DMS79 (cell line): ENCODE results near the gene DSCAM.
A peak's percentile ranks its signal among the peaks of the same experiment; 100 is the strongest.

ENCODE experiments used
- DNase-seq: peaks from one replicate; lab custom pipeline; 2025; lab: John Stamatoyannopoulos, UW

The DSCAM gene

GRCh38 chr21:40134731-40135492 lies 712.0 kb downstream of the DSCAM start:
- DNase-seq, result no peak

DNA sequence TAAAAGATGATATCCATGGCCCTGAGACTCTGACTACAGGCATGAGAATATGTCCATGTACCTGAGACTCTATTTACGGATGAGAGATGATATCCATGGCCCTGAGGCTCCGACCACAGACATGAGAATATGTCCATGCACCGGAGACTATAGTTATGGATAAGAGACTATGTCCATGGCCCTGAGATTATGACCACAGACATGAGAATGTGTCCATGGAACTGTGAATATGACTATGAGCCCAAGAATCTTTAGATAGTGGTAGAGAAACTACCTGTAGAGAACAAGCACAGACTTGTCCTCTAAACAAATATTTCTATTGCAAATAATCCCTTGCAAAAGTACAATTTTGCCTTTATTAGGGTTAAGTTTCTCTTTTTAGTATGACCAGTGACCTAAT lies 716.5 kb downstream of the DSCAM start:
- no peak for DNase-seq

DNA sequence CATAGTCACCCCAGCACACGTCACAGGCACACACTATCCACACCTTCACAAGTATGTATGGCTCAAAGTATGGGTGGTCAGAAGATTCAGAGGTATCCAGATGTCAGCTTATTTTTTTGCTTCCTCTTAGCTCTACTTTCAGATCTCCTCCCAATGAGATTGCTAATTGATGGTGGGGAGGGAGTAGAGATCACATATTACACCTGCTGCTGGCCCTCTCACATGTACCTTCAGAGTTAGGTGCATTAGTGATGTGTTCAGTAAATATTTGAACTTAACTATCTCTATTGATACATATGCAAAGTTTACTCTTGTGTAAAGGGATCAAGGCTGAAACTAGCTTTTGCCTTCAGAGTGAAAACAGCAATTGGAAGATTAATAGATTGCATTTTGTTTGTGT lies 717.1 kb downstream of the DSCAM start:
- no peak for DNase-seq

DNA sequence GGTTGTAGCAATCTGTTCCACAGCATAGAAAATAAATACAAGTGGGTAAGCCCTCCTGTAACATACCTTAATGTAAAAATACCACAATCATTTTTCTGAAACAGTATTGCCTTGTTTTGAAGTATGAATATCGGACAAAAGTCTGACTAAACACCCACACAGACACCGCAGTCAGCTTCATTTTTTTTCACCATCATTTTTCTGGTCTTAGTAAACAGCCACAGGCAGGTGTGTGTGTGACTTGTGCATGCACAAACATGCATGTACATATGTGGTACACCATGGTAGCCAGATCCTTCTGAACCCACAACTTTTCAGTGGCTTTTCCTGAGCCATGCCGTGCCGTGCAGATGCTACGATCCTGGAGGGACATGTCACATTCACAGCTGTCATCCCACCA lies 718.1 kb downstream of the DSCAM start:
- no peak for DNase-seq

- DNase-seq, result peak; percentile 14
Measured at GRCh38 chr21:40120940-40121575, 725.9 kb downstream of the DSCAM start.

DNA sequence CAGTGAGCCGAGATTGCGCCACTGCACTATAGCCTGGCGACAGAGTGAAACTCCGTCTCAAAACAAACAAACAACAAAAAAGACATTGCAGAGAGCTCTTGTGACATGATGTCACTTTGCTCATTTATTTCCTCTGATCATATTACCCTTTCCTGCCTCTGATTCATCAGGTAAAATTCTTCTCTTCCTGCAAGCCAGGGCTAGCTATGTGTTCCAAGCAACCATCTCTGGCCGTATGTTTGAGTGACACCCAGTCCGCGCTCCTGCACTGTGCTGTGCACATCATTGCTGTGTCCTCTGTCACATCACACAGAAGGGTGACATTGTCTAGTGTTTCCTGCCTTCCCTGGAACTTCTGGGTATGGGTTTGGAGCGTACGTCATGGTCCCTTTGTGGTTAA lies 728.4 kb downstream of the DSCAM start:
- no peak for DNase-seq

GRCh38 chr21:40117236-40117635 lies 729.7 kb downstream of the DSCAM start:
- DNase-seq, result no peak

- no peak for DNase-seq
Measured at GRCh38 chr21:40115775-40116174, 731.2 kb downstream of the DSCAM start.

DNA sequence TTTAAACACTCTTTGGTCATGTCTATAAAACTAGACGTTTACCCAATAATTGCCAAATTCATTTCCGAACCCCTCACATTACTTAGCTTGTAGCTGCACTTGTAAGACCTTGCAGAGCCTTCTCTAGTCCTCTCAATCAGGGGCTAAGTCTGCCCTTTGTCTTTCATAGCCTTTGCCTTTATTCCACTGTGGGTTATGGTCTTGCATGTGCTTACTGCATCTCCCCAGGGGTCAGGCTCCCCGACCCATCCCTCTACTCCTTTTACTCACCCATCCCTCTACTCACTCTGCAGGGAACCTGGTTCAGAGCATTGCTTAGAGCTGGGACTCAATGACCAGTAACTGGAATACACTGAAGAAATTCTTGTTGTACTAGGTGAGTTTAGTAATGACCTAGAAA lies 744.3 kb downstream of the DSCAM start:
- no peak for DNase-seq

GRCh38 chr21:40099809-40100208 lies 747.1 kb downstream of the DSCAM start:
- DNase-seq, result no peak

GRCh38 chr21:40095477-40095876 lies 751.5 kb downstream of the DSCAM start:
- DNase-seq, result no peak

GRCh38 chr21:40080385-40080784 lies 766.6 kb downstream of the DSCAM start:
- DNase-seq, result no peak

DNA sequence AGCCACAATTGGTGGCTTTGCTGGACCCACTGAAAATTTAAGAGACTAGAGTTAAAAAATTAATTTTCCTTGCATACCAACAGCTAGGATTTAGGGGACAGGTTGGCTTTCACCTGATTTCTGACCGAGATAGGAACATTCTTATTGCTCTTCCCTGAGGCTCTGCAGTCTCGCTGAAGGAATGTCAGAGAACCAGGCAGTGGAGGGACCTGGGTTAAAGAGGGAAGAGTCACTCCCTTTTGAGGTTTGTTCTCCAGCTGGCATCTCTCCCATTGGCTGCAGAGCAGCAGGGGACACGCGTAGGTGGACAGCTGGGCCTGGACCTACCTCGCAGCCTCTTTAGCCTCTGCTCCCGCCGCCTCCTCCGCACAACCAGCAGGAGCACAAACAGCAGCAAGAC lies 772.2 kb downstream of the DSCAM start:
- no peak for DNase-seq

DNA sequence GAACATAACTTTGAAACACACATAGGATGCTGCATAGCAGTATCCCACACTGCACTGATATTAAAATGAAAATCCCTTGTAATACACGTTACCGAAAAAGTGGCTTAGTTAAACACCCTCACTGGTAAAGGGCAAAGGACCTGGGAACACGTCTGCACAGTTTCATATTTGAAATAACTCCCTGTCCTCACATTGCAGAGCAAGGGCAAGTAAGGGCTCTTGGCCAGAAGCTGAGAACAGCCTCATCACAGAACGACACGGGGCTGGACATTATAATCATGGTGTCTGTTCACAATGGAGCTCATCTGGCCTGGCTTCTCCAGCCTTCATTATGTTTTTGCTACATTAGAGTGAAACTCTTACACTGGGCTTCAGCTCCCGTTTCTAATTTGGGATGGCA lies 772.8 kb downstream of the DSCAM start:
- DNase-seq, result no peak

GRCh38 chr21:40073642-40074041 lies 773.3 kb downstream of the DSCAM start:
- DNase-seq, result no peak

GRCh38 chr21:40070871-40071270 lies 776.1 kb downstream of the DSCAM start:
- DNase-seq, result no peak

- DNase-seq, result no peak
Measured at GRCh38 chr21:40067751-40068150, 779.2 kb downstream of the DSCAM start.

DNA sequence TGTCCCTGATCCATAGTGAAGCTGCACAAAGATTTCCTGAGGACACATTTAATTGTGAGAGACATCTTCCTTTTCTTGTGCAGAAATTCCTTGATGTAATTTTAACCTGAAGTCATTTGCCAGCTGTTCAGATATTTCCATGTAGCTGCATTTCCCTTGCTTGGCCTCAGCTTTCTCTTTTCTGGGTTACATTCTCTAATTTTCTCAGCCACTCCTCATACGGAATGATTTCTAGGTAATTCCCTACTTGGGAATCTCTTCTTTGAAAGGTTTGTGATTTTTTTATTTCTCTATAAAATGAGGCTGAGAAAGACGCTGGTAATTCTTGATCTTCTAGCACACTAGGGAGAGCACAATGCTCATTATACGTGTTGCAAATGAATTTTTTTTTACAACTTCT lies 780.7 kb downstream of the DSCAM start:
- no peak for DNase-seq

GRCh38 chr21:40060083-40060677 lies 786.8 kb downstream of the DSCAM start:
- DNase-seq, result no peak

GRCh38 chr21:40057331-40057730 lies 789.6 kb downstream of the DSCAM start:
- no peak for DNase-seq

GRCh38 chr21:40056031-40056430 lies 790.9 kb downstream of the DSCAM start:
- DNase-seq, result no peak

DNA sequence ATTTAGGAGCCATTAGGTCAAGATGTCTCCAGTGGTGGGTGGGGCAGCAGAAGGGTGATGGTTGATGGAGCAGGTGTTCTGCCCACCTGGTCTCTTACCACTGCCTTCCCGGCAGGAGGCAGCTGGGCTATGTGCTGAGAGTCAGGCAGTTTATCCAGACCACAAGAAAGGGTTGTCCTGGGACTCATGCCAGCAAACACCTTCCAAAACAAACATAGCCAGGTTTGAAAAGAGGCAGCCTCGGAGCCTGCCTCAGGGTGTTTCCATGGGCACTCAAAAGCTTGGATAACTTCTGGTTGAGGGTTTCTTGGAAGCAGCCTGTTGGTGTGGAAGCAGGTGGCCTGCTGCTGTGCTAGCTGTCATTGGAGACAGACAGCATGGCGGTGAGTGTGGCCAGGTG lies 792.6 kb downstream of the DSCAM start:
- peak; percentile 100 for DNase-seq

DNA sequence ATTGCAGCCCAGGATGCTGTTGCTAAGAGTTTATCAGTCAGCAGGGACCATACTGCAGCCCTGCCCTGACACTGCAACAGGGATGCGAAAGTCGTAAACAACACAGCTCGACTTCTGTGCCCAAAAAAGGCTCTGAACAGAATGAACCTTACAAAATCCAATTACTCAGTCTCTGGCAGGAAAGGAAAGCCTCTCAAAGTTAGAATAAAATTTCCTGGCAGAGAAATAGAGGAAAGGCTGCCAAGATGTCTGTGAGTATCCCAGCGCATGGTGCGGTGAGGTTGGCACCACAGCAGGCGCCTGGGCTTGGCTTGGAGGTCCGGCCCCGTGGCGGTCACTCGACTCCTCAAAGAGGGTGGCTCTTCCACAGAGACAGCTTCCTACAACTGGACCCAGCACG lies 794.0 kb downstream of the DSCAM start:
- peak; percentile 78 for DNase-seq
